ENCODE data around the gene PKD2L2.

The PKD2L2 gene

DNA sequence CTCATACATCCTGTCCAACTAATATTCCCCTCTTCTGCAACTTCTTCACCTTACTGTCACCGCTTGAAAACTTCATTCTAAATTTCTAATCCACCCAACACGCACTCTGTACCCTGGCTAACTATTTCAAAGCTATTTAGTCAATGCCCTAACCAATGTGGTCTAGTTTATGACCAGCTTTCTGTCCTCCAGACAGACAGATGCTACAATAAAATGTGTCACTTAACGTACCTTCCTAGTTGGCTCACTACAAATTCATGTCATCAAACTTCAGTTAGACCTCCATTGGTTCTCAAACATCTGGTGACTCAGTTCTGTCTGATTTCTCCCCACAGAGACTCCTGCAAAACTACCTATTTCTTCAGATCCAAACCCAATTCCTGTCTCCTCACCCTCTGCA is 86.0 kb downstream of the PKD2L2 start:
- H3K9me3 Mint-ChIP-seq: peaks cover 33% of the 10 kb centered on the region
- no peak for DNase-seq
- no peak overlapping the region for H3K4me3 Mint-ChIP-seq
- no peaks in the 10 kb centered on the region for H3K27me3 Mint-ChIP-seq (ENCODE audit: low read depth, poor library complexity)
- no peaks in the 10 kb centered on the region for H3K4me1 Mint-ChIP-seq
- H3K36me3 Mint-ChIP-seq (ENCODE audit: low read depth): peaks cover 78% of the 10 kb centered on the region
- H3K27ac Mint-ChIP-seq: no peak overlapping the region
- TF ChIP-seq, protein P1, sequence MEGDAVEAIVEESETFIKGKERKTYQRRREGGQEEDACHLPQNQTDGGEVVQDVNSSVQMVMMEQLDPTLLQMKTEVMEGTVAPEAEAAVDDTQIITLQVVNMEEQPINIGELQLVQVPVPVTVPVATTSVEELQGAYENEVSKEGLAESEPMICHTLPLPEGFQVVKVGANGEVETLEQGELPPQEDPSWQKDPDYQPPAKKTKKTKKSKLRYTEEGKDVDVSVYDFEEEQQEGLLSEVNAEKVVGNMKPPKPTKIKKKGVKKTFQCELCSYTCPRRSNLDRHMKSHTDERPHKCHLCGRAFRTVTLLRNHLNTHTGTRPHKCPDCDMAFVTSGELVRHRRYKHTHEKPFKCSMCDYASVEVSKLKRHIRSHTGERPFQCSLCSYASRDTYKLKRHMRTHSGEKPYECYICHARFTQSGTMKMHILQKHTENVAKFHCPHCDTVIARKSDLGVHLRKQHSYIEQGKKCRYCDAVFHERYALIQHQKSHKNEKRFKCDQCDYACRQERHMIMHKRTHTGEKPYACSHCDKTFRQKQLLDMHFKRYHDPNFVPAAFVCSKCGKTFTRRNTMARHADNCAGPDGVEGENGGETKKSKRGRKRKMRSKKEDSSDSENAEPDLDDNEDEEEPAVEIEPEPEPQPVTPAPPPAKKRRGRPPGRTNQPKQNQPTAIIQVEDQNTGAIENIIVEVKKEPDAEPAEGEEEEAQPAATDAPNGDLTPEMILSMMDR (IDR thresholded peaks at IDR 0.05): no peak

DNA sequence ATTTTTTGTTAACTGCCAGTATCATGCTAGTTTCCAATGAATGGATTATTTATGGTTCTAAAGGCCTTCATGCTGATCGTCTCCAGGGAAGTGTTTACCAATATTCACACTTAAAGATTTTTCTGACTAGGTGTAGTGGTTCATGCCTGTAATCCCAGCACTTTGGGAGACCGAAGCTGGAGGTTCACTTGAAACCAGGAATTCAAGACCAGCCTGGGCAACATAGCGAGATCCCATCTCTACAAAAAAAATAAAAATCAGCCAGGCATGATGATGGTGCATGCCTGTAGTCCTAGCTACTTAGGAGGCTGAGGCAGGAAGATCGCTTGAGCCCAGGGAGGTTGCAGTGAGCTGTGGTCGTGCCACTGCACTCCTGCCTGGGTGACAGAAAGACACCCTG is 100.2 kb downstream of the PKD2L2 start:
- H3K4me3 Mint-ChIP-seq: no peak overlapping the region
- TF ChIP-seq, protein P1 (IDR thresholded peaks at IDR 0.05): no peak
- no peaks in the 10 kb centered on the region for H3K27me3 Mint-ChIP-seq (ENCODE audit: low read depth, poor library complexity)
- H3K36me3 Mint-ChIP-seq (ENCODE audit: low read depth): peaks cover 37% of the 10 kb centered on the region
- no peak overlapping the region for H3K27ac Mint-ChIP-seq
- no peaks in the 10 kb centered on the region for H3K9me3 Mint-ChIP-seq
- no peak for DNase-seq
- H3K4me1 Mint-ChIP-seq: peaks cover 2% of the 10 kb centered on the region

Data from nephron progenitor cell (in vitro differentiated cells).